K562 (cell line): Measurements from ENCODE around the gene CYBRD1. TPM values are rescaled to one million over a fixed set of nuclear protein-coding genes. Genes with fewer than 3 reads are reported as not detected.

Experiments used
- MGA ChIP-seq: fragments of 450-650 bp; IDR thresholded peaks from 2 replicates; pipeline ENCODE4 v1.6.1; 2016; ENCODE audit warnings: mild to moderate bottlenecking, moderate library complexity
- REST ChIP-seq, 2 experiments: fragments of 450-650 bp; formaldehyde crosslinking in 1 of 2; IDR thresholded peaks; 2 replicates each; pipeline versions ENCODE4 v1.4.0 to v1.6.1; 2014 to 2020; ENCODE audit warnings: mild to moderate bottlenecking in 2 of 2, borderline replicate concordance in 1 of 2, low read depth in 1 of 2
- ZNF395 ChIP-seq: fragments of 200-800 bp; sonication (Bioruptor generic); IDR thresholded peaks from 2 replicates; pipeline ENCODE4 v1.6.1; 2017; ENCODE audit warnings: missing genetic modification characterization, missing compliant biosample characterization
- polyA plus RNA-seq, 8 experiments: library from polyadenylated mRNA; depleted of rRNA in 4 of 8; stranded (reverse) in 5 of 8; unstranded in 3 of 8; fragments of >200 nt; fragmentation: Nextera tagmentation in 2 of 8; fragmentation: Illumina TruSeq in 1 of 8; extraction: Ambion mirVana in 2 of 8; extraction: Trizol in 1 of 8; gene quantifications; 2 replicates each; pipeline versions ENCODE4 v1.2.1 to v1.2.3, GENCODE V29; 2011 to 2014; ENCODE audit warnings: inconsistent platforms in 1 of 8, missing spikeins in 1 of 8
- total RNA-seq, 7 experiments: library from RNA; depleted of rRNA in 6 of 7; stranded (reverse); fragments of >200 nt in 6 of 7; fragmentation: Illumina TruSeq in 2 of 7; extraction: Trizol in 2 of 7; gene quantifications; 2 replicates each; pipeline versions ENCODE4 v1.2.1 to v1.2.3, GENCODE V29; 2011 to 2021; ENCODE audit warnings: low replicate concordance in 1 of 7

Gene CYBRD1
- total and polyA plus RNA-seq, 9 of the 15 experiments (the other 6 are each of a cell fraction or from before 2014, with no cell fraction given), result 9.6 to 22.4 (median 15.6) TPM

DNA sequence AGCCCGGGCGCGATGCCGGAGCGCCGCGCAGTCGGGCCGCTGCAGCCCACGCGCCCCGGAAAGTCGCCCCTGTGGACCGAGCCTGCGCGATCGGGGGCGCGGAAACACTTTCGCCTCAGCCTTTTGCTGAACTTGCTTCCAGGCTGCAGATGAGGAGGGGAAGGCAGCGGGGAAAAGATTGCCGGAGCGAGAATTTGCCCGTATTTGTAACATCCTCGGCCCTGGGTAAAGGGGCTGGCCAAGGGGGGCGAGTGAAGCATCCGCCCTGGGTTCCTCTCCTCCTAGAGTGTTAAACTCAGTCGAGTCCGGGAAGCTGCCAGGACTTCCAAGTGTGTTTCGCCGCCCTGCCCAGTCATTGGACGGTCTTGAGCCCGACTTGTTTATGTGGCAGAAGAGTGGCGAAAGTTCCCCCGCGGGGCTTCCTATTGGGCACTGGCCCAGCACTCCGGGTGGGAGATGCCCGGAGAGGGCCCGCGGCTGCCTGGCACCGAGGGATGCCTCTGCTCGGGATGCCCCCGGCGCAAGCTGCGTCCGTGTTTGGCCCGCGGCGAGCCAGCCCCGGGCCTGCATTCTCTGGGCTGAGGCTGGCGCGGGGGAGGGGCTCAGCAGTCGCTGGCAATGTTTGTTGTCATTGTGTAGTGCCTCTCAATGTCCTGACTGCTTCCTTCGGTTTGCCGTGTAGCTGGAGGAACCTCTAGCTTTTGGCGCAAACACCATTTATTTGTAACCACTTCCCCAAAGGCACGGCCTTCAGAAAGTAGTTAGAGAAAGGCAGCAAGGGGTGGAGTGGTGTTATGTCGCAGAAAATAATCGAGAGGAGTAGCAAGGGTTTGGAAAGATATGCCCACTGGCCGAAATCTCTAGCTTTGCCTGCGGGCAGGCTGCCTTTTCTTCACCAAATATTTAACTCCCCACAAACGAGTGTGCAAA is 1.1 kb downstream of the CYBRD1 start (continued):
- TF ChIP-seq REST (IDR thresholded peaks at IDR 0.05; ENCODE audit: borderline replicate concordance) (no peak), REST (CRISPR knock-in tag; IDR thresholded peaks at IDR 0.05; ENCODE audit: low read depth) (no peak), ZNF395 (CRISPR knock-in tag) (no peak), MGA (no peak)
